WERI-Rb-1 (cell line): ENCODE measurements around the gene LRRC42.

ENCODE experiments used
- DNase-seq: peaks from one replicate; pipeline ENCODE4 v3.0.0-alpha.2; 2020
- H3K27ac ChIP-seq: fragments of 250-450 bp; sonication (Bioruptor Pico); 2 replicates; pipeline ENCODE4 v1.5.1; 2020; ENCODE audit warnings: mild to moderate bottlenecking, moderate library complexity
- H3K27me3 ChIP-seq: fragments of 250-450 bp; sonication (Bioruptor Pico); 2 replicates; pipeline ENCODE4 v1.5.1; 2021; ENCODE audit warnings: mild to moderate bottlenecking, low read depth, moderate library complexity; ENCODE audit not compliant: insufficient read depth, severe bottlenecking
- H3K36me3 ChIP-seq: fragments of 250-450 bp; sonication (Bioruptor Pico); 2 replicates; pipeline ENCODE4 v1.5.1; 2020; ENCODE audit warnings: mild to moderate bottlenecking, moderate library complexity
- H3K4me3 ChIP-seq: 2 replicates; pipeline ENCODE4 v1.5.1; 2011; ENCODE audit warnings: low read depth, mild to moderate bottlenecking, control low read depth, low read length
- H3K9me3 ChIP-seq: fragments of 250-450 bp; sonication (Bioruptor Pico); 2 replicates; pipeline ENCODE4 v1.5.1; 2021; ENCODE audit warnings: mild to moderate bottlenecking, moderate library complexity; ENCODE audit not compliant: severe bottlenecking
- TF ChIP-seq, protein P1 (sequence below): IDR thresholded peaks from 2 replicates; pipeline ENCODE4 v1.5.1; 2011; ENCODE audit warnings: low read depth, mild to moderate bottlenecking, control low read depth, inconsistent platforms, low read length

Gene LRRC42

DNA sequence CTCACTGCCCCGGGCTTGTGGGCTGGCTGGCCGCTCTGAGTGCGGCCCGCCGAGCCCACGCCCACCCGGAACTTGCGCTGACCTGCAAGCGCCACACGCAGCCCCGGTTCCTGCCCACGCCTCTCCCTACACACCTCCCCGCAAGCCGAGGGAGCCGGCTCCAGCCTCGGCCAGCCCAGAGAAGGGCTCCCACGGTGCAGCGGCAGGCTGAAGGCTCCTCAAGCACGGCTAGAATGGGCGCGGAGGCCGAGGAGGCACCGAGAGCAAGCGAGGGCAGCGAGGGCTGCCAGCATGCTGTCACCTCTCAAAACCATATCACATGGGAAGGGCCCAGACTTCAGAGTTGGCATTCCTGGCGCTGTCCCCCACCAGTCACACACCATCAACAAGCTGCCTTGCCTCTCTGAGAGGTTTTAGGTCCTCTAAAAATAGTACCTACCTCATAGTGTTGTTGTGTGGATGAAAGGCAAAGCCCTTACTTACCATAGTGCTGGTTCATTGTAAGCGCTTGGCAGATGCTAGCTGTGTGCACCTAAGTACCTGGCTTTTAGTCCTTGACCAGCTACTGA is 58.4 kb downstream of the LRRC42 start:
- no peaks in the 10 kb centered on the region for H3K36me3 ChIP-seq
- H3K4me3 ChIP-seq: no peak overlapping the region
- peaks cover 3% of the 10 kb centered on the region for H3K9me3 ChIP-seq
- no peak overlapping the region for H3K27ac ChIP-seq
- TF ChIP-seq, protein P1, sequence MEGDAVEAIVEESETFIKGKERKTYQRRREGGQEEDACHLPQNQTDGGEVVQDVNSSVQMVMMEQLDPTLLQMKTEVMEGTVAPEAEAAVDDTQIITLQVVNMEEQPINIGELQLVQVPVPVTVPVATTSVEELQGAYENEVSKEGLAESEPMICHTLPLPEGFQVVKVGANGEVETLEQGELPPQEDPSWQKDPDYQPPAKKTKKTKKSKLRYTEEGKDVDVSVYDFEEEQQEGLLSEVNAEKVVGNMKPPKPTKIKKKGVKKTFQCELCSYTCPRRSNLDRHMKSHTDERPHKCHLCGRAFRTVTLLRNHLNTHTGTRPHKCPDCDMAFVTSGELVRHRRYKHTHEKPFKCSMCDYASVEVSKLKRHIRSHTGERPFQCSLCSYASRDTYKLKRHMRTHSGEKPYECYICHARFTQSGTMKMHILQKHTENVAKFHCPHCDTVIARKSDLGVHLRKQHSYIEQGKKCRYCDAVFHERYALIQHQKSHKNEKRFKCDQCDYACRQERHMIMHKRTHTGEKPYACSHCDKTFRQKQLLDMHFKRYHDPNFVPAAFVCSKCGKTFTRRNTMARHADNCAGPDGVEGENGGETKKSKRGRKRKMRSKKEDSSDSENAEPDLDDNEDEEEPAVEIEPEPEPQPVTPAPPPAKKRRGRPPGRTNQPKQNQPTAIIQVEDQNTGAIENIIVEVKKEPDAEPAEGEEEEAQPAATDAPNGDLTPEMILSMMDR: no peak
- no peak for DNase-seq
- H3K27me3 ChIP-seq: no peaks in the 10 kb centered on the region

DNA sequence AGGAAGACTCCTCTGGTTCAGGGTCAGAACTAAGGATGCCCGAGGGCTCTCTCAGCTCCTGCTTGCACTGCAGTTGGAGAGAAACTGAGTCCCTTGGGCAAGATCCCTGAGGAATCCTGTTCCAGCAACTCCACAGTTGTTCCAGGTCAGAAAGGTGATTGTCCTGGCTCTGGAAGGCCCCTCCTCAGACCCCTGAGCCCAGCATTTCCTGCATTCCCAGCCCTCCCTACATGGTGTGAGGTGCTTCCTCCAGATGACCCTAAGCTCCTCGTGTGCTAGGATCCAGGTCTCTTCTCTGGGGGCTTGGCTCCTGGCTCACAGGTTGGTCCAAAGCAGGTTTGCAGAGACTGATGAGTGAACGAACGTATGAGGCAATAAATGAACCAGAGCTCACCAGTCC is 60.4 kb downstream of the LRRC42 start:
- no peak overlapping the region for H3K27ac ChIP-seq
- no peaks in the 10 kb centered on the region for H3K36me3 ChIP-seq
- H3K9me3 ChIP-seq: peaks cover 3% of the 10 kb centered on the region
- H3K27me3 ChIP-seq: no peaks in the 10 kb centered on the region
- DNase-seq: no peak
- TF ChIP-seq, protein P1: no peak
- no peak overlapping the region for H3K4me3 ChIP-seq

- H3K27ac ChIP-seq: no peak overlapping the region
- peaks cover 3% of the 10 kb centered on the region for H3K9me3 ChIP-seq
- DNase-seq: no peak
- TF ChIP-seq, protein P1: no peak
- no peak overlapping the region for H3K4me3 ChIP-seq
- no peaks in the 10 kb centered on the region for H3K27me3 ChIP-seq
- no peaks in the 10 kb centered on the region for H3K36me3 ChIP-seq
These were observed 61.5 kb downstream of the LRRC42 start for GRCh38 chr1:54007613-54008012.

DNA sequence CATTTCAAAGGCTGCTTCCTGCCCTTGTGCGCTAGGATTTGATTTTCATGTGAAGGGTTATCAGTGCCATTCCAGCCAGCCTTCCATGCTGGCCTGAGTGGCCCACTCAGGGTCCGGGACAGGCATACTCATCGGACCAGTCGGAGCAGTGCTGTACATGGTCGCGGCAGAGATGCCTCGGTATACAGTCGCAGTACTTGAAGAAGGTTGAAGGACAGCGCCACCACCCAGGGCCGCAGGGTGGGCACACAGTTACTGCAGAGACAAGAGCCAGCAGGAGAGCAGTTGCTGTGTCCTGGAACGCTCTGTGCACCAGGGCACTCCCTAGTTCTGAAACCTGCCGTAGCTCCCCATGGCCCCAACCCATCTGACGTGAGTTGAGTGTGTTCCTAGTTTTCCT is 62.7 kb downstream of the LRRC42 start:
- Histone ChIP-seq H3K9me3 (no peaks in the 10 kb centered on the region), H3K27ac (no peak overlapping the region), H3K27me3 (no peaks in the 10 kb centered on the region), H3K36me3 (no peaks in the 10 kb centered on the region), H3K4me3 (no peak overlapping the region)
- TF ChIP-seq, protein P1: no peak
- no peak for DNase-seq

DNA sequence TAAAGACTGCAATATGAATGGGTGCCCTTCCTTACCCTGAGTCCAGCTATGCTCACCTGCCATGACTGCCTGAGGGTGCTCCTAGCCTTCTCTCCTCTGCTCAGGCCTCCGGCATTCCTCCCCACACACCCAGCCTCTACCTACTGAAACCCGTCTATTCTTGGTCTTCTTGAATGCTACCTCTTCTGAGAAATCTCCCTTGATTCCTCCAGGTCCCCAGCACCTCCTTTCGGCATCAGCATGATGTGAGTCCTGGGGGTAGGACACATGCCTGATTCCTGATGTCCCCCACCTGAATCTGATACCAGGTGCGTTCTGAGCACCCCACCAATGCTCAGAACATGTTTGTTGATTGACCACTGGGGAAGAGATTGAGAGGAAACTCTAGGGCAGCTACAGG is 63.3 kb downstream of the LRRC42 start:
- no peaks in the 10 kb centered on the region for H3K36me3 ChIP-seq
- H3K9me3 ChIP-seq: no peaks in the 10 kb centered on the region
- no peak for DNase-seq
- H3K27ac ChIP-seq: no peak overlapping the region
- no peaks in the 10 kb centered on the region for H3K27me3 ChIP-seq
- TF ChIP-seq, protein P1: no peak
- no peak overlapping the region for H3K4me3 ChIP-seq

DNA sequence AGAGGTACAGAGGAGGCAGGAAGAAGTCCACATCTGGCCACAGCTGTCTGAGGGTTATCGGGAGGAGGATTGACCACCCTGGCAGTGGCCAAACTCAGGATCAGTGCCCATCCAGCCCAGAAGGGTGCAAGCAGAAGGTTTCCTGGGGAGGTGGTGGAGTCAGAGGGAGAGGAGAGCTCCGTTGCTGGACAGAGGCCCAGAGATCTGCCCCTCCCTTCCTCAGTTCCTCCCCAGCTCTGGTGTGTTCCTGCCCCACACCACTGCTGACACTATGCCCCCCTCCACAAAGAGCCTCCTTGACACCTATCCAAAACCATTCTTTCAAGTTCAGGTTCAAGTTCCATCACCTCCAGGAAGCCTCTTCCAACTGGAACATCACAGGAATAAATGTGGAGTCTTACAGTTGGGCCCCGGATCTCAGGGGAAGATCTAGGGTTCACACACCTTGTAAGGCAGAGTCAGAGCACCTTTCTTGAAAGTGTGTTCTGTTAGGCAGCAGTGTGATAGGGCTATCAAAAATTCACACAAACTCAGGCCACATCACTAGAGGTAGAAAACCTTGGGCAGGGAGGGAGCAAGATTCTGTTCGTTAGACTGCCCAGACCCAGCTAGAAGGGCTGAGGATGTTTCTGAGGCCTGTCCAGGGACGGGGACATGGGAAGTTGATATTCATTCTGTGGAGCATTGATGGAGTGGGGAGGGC is 64.4 kb downstream of the LRRC42 start:
- TF ChIP-seq, protein P1: no peak
- DNase-seq: no peak
- H3K27me3 ChIP-seq: no peaks in the 10 kb centered on the region
- H3K9me3 ChIP-seq: no peaks in the 10 kb centered on the region
- H3K36me3 ChIP-seq: no peaks in the 10 kb centered on the region
- no peak overlapping the region for H3K4me3 ChIP-seq
- no peak overlapping the region for H3K27ac ChIP-seq
